HG03025 (cell line): ENCODE results near the gene LGALSL.

Experiments used
- ATAC-seq: cut with Tn5 transposase; IDR thresholded peaks from one replicate; pipeline ENCODE4 v1.9.1; 2021; ENCODE audit warnings: mild to moderate bottlenecking, moderate library complexity; ENCODE audit not compliant: unreplicated experiment, low FRiP score

LGALSL gene

DNA sequence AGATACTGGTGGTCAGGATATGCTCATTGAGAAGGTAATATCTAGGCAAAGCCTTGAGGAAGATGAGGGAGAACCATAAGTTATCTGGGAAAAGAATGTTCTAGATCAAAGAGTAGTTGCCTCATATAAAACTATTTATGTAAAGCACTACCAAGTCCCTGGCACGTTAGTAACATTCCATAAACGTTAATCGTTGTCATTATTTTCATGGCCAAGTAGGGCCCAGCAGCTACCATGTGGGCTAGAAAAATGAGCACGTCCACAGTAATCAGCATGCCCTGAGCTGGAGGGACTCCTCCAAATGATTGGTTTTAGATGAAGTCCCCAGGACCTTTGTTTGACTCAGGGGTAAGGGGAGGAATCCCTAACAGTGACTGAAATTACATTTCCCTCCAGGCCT lies 37.5 kb downstream of the LGALSL start:
- no peak for ATAC-seq

GRCh38 chr2:64492272-64492671 lies 38.3 kb downstream of the LGALSL start:
- no peak for ATAC-seq

- ATAC-seq, result no peak
Observed at GRCh38 chr2:64492821-64493220, 38.9 kb downstream of the LGALSL start.

GRCh38 chr2:64493788-64494187 lies 39.8 kb downstream of the LGALSL start:
- ATAC-seq, result no peak

GRCh38 chr2:64498438-64498837 lies 44.5 kb downstream of the LGALSL start:
- ATAC-seq, result no peak

GRCh38 chr2:64500549-64500948 lies 46.6 kb downstream of the LGALSL start:
- ATAC-seq, result no peak

- ATAC-seq, result no peak
Observed at GRCh38 chr2:64501946-64502345, 48.0 kb downstream of the LGALSL start.

- ATAC-seq, result no peak
Observed at GRCh38 chr2:64502860-64503259, 48.9 kb downstream of the LGALSL start.

DNA sequence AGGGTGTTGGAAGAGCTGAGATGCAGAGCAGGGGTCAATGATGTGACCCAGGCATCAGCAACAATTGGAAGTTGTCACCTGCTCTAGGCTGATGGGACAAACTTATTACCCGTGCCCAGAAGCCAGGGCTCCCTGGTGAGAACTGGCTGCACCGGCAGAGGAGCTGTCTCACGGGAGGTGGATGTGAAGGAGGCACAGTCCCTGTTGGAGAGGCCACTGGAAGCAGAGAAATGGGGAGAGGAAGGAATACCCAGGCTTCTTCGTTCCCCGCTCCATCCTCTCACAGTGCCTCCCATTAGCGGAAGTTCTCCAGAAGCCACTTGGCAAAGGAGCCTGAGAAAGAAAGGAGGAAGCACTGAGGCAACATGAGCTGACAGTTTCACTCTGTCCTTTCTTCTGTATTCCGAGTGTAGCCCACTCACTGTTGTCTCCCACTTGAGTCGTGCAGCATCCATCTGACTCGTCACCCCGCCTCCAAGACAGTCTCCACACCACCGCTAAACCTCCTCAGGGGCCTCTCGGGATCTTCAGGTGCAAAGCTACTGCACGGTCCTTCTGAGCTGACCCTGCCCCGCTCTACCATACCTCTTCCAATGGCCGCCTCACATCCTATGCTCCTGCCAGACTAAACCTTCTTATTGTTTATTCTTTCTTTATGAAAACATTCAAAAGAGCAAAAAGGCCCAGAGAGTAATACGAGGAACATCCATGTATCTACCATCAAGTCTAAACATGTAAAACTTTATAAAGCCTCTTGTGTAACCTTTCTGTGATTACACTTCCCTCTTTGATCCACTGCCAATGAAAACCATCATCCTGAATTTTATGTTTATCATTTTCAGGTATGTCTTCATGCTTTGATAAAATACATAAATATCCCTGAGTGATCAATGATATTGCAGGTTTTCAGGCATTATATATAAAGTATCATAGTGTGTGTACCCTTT lies 51.1 kb downstream of the LGALSL start:
- no peak for ATAC-seq

DNA sequence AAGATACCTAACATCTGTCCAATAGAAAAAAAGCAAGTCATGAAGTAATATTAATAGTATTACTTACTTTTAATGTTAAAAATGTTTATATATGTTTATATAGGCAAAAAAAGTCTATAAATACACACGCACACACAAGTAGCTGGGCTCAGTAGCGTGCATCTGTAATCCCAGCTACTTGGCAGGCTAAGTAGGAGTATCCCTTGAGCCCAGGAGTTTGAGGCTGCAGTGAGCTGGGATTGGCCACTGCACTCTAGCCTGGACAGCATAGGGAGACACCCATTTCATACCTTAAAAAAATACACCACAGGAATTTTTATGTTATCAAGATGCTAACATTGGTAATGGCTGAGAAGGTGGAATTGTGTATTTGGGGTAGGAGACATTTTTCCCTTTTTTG lies 52.7 kb downstream of the LGALSL start:
- no peak for ATAC-seq
